HG03520 (cell line): ENCODE measurements around the gene UBALD2.
"Not testable (repeated sequence)": the region's sequence is repeated elsewhere in the genome, so short reads cannot be mapped to it uniquely, and the experiment has no call there.

Source experiments
- ATAC-seq: cut with Tn5 transposase; IDR thresholded peaks from one replicate; pipeline ENCODE4 v1.9.1; 2021; ENCODE audit warnings: mild to moderate bottlenecking, moderate library complexity; ENCODE audit not compliant: unreplicated experiment

UBALD2 gene

GRCh38 chr17:76262732-76263344 is 2.3 kb upstream of the UBALD2 start:
- ATAC-seq: no peak

DNA sequence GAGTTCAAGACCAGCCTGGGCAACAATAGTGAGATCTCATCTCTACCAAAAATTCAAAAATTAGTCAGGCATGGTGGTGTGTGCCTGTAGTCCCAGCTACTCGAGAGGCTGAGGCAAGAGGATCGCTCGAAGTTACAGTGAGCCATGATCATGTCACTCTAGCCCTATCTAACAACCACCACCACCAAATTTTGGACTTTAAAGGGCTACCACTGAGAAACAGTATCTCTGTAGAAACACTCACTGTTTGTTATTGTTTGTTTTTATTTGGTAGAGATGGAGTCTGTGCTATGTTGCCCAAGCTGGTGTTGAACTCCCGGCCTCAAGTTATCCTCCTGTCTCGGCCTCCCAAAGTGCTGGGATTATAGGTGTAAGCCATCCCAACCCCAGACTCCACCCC is 1.3 kb upstream of the UBALD2 start:
- ATAC-seq: no peak

DNA sequence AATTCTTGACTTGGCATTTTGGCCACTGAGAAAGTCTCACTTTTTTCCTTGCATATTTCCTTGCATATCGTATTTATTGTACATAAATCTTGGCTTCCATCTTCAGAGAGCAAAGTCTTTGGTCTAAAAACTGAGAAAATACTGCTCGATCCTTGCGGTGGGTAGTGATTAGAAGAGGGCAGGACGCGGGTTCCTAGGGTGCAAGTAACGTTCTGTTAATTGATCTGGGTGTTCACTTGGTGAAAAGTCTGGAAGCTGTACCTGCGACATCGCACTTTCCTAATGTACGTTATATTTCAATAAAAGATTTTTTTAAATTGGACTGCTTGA is 758 bp upstream of the UBALD2 start:
- peak; percentile 1 for ATAC-seq

DNA sequence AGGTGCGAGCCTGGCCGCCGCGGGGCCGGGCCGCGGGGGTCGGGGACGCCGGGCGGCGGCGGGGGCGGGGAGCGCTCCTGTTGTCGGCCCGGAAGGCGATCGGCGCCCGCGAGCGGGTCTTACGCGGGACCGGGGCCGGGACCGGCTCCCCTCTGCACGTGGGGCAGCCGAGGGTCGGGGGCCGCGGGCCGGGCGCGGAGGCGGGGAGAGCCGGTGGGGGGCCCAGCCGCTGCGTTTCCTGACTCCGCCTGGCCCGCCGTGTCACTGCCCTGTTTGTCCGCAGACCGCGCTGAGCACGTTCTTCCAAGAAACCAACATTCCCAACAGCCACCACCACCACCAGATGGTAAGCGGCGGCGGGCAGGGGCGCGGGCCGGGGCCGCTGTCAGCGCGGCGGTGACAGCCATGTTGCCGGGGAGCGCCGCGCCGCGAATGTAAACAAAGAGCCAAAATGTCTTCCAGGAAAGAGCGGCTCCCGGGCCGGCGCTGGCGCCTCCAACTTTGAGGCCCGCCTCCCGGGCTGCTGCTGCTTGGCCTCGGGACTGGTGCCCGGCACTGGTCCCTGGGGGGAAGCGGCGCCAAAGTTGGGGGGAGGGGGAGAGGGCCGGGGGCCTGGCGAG is 586 bp downstream of the UBALD2 start:
- ATAC-seq: no peak

DNA sequence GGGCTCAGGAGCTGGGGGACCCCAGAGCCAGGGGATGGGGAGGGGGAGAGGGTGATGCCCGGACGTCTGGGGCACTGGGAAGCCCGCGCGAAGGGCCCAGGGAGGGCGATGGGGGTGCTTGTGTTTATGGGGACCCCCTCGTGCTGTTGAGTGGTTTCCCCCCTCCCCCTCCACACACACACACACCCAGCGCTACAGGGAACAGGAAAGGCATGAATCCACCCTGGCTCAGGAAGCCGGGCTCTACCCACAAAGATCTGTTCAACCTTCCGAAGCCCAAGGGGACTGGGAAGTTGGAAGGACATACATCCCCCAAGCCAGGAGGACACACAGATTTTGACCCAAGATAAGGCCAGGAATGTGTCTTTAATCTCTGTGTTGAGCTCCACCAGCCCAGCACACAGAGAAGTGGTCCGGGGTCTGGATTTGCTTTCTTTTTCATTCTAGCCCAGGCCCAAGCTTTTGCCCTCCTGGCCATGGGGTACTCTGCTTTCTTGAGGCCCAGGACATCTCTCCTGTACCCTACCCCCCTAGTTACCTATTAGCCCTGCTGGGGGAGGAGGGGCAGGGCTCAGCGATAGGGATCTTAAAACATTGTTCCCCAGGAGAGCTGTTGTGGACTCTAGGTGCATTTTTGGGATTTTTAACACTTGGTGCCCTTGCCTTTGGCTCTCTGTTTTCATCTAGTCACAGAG is 1.2 kb downstream of the UBALD2 start:
- ATAC-seq: no peak

DNA sequence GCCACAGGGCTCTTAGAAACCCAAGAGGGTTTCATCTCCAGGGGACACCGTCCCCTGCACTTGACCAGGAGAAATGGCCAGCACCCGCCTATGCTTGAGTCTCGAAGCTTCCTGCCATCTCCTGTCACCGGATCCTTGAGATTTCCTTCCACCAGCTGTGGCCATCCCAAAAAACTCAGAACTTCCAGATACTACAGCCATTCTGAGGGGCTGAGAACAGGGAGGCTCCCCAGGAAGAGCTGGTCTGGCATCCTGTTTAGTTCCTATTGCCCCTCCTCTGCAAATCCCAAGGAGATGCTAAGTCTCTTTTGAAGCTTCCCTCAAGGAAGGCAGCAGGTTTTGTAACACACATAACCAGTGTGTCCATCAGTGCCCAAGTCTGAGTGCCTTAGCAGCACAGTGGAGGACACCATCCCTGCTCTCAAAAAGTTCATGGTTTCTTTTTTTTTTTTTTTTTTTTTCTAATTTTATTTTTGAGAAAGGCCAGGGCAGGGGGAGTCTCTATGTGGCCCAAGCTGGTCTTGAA is 2.0 kb downstream of the UBALD2 start:
- no peak for ATAC-seq

DNA sequence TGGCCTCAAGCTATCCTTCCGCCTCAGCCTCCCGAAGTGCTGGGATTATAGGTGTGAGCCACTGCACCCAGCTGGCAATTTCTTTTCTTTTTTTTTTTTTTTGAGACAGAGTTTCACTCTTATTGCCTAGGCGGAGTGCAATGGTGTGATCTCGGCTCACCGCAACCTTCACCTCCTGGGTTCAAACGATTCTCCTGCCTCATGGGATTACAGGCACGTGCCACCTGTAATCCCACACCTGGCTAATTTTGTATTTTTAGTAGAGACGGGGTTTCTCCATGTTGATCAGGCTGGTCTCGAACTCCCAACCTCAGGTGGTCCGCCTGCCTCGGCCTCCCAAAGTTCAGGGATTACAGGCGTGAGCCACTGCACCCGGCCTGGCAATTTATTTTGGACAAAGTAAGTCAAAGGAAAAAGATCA is 2.4 kb downstream of the UBALD2 start:
- ATAC-seq: not testable (repeated sequence)

GRCh38 chr17:76268015-76268749 is 3.0 kb downstream of the UBALD2 start:
- ATAC-seq: no peak

DNA sequence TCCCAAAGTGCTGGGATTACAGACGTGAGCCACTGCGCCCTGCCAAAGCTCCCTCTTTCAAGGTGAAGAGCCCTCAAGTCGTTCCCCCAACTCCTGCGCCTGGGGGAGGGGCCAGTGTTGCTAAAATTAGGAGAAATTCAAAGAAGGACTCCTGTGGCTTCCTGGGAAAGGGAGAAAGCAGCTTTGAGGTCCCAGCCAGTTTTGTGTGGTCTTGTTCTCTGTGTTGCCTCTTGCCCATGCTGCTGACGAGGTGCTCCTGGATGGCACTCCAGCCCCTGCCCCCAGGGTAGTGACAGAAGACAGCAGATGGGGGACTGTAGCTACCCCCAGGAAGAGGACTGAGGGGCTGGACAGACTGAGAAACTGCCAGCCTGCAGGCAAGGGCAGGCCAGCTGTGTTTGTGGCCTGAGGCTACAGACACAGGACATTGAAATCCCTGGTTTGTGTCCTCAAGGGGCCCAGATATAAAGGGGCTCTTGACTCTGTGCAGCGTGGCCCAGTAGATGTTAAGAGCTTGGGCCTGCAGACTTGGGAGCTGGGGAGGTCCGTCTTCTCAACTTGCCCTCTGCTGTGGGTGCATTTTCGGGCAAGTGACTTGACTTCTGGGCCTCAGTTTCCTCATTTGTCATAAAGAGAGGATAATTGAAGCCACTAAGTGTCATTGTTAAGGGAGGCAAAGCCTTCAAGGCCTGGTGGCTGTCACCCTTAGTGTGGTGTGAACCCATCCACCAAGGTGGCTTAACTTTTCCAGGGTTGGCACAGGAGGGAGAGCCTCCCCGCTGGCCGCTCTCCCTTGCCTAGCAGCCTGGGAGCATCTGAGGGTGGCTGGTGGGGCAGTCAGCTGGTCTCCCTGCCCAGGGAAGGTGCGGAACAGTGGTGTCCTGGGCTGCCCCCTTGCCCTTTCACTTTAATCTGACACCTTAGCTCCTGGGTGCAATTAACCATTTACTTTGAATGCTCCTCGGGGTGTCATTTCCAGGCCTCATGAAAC is 4.1 kb downstream of the UBALD2 start:
- no peak for ATAC-seq

GRCh38 chr17:76270127-76270592 is 5.0 kb downstream of the UBALD2 start:
- ATAC-seq: no peak

DNA sequence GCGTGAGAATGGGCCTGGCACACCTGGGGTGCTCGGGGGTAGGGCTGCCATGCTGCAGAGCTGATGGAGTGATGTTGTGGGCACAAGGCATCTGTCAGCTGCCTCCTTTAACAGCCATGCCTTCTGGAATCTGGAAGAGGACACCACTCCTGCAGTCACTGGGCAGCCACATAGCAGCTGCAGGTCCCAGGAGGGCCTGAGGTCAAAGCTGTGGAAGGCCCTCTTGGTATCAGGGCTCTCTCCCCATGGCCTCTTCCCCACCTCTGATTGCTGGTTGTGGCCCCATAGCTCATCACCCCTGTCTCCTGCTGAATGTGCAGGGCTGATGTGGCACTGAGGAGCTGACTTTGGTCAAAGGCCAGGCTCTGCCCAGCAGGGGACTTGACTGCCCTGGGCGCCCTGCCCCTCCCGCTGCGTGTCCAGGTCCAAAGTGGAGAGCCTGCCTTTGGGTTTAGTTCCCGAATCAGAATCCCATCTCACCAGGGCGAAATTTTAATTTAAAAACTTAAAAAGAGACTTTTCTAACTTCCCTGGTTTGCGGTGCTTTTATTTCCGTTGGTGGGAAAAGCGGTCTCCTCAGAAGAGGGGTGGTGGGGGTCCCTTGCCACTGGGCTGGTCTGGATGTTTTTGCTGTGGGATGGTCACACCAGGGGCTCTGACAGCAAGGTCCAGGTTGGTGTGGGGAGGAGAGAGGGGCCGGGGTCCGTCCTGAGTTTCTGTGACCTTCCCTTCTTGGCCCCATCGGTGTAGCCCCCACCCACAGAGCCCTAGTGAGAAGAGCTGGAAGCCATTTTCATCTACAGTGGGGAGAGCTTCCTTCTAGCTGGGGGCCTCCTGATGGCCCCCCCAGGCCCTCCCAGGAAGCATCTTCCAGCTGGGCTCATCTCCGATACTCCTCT is 5.9 kb downstream of the UBALD2 start:
- no peak for ATAC-seq

DNA sequence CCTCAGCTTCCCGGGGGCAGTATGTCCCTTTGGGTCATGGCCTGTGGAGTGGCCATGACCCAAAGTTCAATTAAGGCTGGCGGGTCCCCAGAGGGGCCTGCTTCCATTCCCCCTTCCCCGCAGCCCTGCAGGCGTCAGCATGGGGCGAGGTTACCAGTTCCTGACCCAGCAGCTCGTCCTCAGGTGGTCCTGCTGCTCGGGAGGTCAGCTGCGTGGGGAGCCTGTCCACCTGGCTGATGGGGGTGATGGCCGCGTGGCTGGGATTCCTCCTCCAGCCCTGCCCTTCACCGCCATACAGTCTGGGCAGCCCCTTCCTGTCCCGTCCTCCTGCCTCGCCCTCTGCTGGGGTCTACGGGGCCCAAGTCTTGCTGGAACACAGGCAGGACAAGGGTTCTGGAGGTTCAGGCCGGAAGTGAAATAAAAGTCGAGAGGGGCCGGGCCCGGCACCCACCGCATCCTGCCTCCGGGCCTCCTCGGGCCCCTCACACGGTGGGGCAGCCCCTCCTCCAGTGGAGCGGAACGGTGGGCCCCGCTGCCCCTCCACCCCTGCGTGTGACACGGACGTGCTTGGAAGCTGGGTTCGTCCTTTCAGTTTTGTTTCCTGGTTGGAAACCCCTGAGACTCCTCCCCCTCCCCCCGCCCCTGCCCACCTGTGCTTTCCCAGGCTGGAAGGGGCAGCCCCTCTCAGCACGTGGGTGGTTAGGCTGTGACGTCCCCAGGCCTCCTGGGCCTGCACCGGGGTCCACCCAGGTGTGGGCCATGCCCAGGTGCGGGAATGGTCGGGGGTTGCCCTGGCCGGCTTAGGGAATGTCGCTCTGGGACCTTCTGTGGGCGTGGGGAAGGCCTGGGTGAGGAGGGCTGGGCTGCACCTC is 6.8 kb downstream of the UBALD2 start:
- ATAC-seq: peak; percentile 41

GRCh38 chr17:76272541-76273444 is 7.6 kb downstream of the UBALD2 start:
- peak; percentile 11 for ATAC-seq

DNA sequence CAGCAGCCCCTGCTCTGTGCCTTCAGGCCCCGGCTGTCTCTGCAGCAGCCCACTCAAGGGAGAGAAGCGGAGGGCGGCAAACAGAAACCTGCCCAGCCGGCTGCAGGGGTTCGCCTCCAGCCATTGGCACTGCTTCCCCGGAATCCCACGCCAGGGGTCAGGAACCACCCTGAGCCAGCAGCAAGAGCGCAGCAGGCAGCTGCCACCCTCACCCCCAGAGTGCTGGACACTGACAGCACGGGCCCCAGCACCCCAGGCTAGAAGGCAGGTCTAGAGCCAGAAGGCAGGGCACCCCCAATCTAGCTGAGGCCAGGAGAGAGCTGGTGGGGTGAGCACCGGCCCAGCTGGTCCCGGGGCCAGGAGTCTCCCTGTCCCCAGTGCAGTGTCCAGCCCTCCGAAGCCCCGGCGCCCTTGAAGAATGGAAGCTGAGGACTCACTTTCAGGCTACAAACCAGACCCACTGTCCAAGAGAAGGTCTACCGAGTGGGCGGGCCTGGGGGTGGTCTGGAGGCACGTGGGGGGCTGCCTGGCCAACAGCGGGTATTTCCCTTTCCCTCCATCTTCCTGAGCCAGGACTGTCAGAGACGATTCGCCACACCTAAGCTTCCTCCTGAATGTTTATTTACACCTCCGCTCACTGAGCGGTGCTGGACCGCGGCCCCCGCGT is 8.4 kb downstream of the UBALD2 start:
- ATAC-seq: no peak

GRCh38 chr17:76274112-76274956 is 9.2 kb downstream of the UBALD2 start:
- no peak for ATAC-seq
